CD4-positive, alpha-beta T cell treated with Interleukin-15 for 4 hours (primary cell): ENCODE data around the gene ZBTB46.

Experiments
- DNase-seq: peaks from one replicate; pipeline ENCODE4 v3.0.0-alpha.2; 2020; ENCODE audit warnings: low spot score

ZBTB46 gene

GRCh38 chr20:63745424-63745805 lies 85.6 kb downstream of the ZBTB46 start:
- DNase-seq: no peak

- DNase-seq: no peak
These were observed 86.3 kb downstream of the ZBTB46 start for GRCh38 chr20:63744574-63745423.

GRCh38 chr20:63744158-63744557 lies 86.9 kb downstream of the ZBTB46 start:
- DNase-seq: no peak

- no peak for DNase-seq
These were observed 87.7 kb downstream of the ZBTB46 start for GRCh38 chr20:63743210-63743970.

- DNase-seq: no peak
These were observed 88.6 kb downstream of the ZBTB46 start for GRCh38 chr20:63742381-63743024.

- DNase-seq: no peak
These were observed 89.2 kb downstream of the ZBTB46 start for GRCh38 chr20:63741676-63742380.

- no peak for DNase-seq
These were observed 89.7 kb downstream of the ZBTB46 start for GRCh38 chr20:63741354-63741675.

GRCh38 chr20:63740627-63741353 lies 90.3 kb downstream of the ZBTB46 start:
- peak; percentile 35 for DNase-seq

- DNase-seq: peak; percentile 55
These were observed 90.9 kb downstream of the ZBTB46 start for GRCh38 chr20:63740070-63740626.

- peak; percentile 72 for DNase-seq
These were observed 91.7 kb downstream of the ZBTB46 start, which contains the start of gene SLC2A4RG for GRCh38 chr20:63739130-63740069. SLC2A4RG (plus strand) TSS chr20:63739776; CDS start chr20:63739913, 137 bp downstream.

- DNase-seq: no peak
These were observed 92.4 kb downstream of the ZBTB46 start for GRCh38 chr20:63738687-63739129.

- no peak for DNase-seq
These were observed 92.9 kb downstream of the ZBTB46 start for GRCh38 chr20:63737945-63738686.

- no peak for DNase-seq
These were observed 93.4 kb downstream of the ZBTB46 start for GRCh38 chr20:63737695-63737944.

GRCh38 chr20:63736893-63737694 lies 94.0 kb downstream of the ZBTB46 start:
- DNase-seq: peak; percentile 58

- peak; percentile 83 for DNase-seq
These were observed 95.0 kb downstream of the ZBTB46 start, which contains the start of gene LIME1 for GRCh38 chr20:63735859-63736718. LIME1 (plus strand) TSS chr20:63736664; CDS start chr20:63737550, 886 bp downstream.

- DNase-seq: no peak
These were observed 95.9 kb downstream of the ZBTB46 start for GRCh38 chr20:63734946-63735858.
